DMS 273 (cell line): ENCODE measurements around the gene OSBPL3.

Experiments
- DNase-seq: peaks from one replicate; lab custom pipeline; 2025; ENCODE audit not compliant: unreplicated experiment; lab: John Stamatoyannopoulos, UW

Gene OSBPL3

GRCh38 chr7:24959735-24960485, 20.1 kb downstream of the OSBPL3 start:
- DNase-seq = no peak

GRCh38 chr7:24958399-24958798, 21.6 kb downstream of the OSBPL3 start:
- DNase-seq = no peak

GRCh38 chr7:24956021-24956420, 24.0 kb downstream of the OSBPL3 start:
- no peak for DNase-seq

- DNase-seq = no peak
Observed at GRCh38 chr7:24955313-24955712, 24.7 kb downstream of the OSBPL3 start.

- no peak for DNase-seq
Observed at GRCh38 chr7:24952464-24952863, 27.5 kb downstream of the OSBPL3 start.

- DNase-seq = no peak
Observed at GRCh38 chr7:24951441-24951980, 28.5 kb downstream of the OSBPL3 start.

- DNase-seq = no peak
Observed at GRCh38 chr7:24949884-24950283, 30.1 kb downstream of the OSBPL3 start.

GRCh38 chr7:24948739-24949138, 31.2 kb downstream of the OSBPL3 start:
- DNase-seq = no peak

- no peak for DNase-seq
Observed at GRCh38 chr7:24946467-24946866, 33.5 kb downstream of the OSBPL3 start.

- DNase-seq = no peak
Observed at GRCh38 chr7:24945899-24946298, 34.1 kb downstream of the OSBPL3 start.

GRCh38 chr7:24943096-24943948, 36.7 kb downstream of the OSBPL3 start:
- DNase-seq = no peak

GRCh38 chr7:24942226-24942625, 37.8 kb downstream of the OSBPL3 start:
- DNase-seq = no peak

GRCh38 chr7:24939416-24939815, 40.6 kb downstream of the OSBPL3 start:
- DNase-seq = no peak

GRCh38 chr7:24936121-24936824, 43.7 kb downstream of the OSBPL3 start:
- no peak for DNase-seq

GRCh38 chr7:24933298-24933697, 46.7 kb downstream of the OSBPL3 start:
- DNase-seq = no peak

GRCh38 chr7:24932815-24933214, 47.2 kb downstream of the OSBPL3 start:
- no peak for DNase-seq

GRCh38 chr7:24932389-24932788, 47.6 kb downstream of the OSBPL3 start:
- no peak for DNase-seq

- DNase-seq = no peak
Observed at GRCh38 chr7:24931844-24932243, 48.1 kb downstream of the OSBPL3 start.

- no peak for DNase-seq
Observed at GRCh38 chr7:24930856-24931255, 49.1 kb downstream of the OSBPL3 start.

- DNase-seq = no peak
Observed at GRCh38 chr7:24926623-24927524, 53.1 kb downstream of the OSBPL3 start.
